ENCODE results near the gene C17orf107. TPM values are rescaled to one million over a fixed set of nuclear protein-coding genes. Genes with fewer than 3 reads are reported as not detected.

Gene C17orf107
- polyA plus RNA-seq, 1 donor from 2014 or later = 0.45 TPM

Other genes with a start within 250 kb of the C17orf107 start
- 15.9 and 24.7 TPM in 2 replicates for gene PELP1, start 195.4 kb upstream of the C17orf107 start, polyA plus RNA-seq
- 28.3 and 34.1 TPM in 2 replicates for gene ARRB2, start 188.9 kb upstream of the C17orf107 start, polyA plus RNA-seq
- 17.2 and 20.5 TPM in 2 replicates for gene MED11, start 168.1 kb upstream of the C17orf107 start, polyA plus RNA-seq
- gene ZMYND15, start 159.7 kb upstream of the C17orf107 start, polyA plus RNA-seq = not detected in 2 replicates
- gene CXCL16, start 159.6 kb upstream of the C17orf107 start, polyA plus RNA-seq = not detected in 2 replicates
- gene TM4SF5, start 127.7 kb upstream of the C17orf107 start, polyA plus RNA-seq = not detected in 2 replicates
- 1.6 TPM in 1 of 2 replicates, not detected in the other for gene VMO1, start 113.2 kb upstream of the C17orf107 start, polyA plus RNA-seq
- 2.6 TPM in 1 of 2 replicates, not detected in the other for gene GLTPD2, start 110.6 kb upstream of the C17orf107 start, polyA plus RNA-seq
- 175 and 194 TPM in 2 replicates for gene PSMB6, start 103.4 kb upstream of the C17orf107 start, polyA plus RNA-seq
- gene PLD2, start 92.4 kb upstream of the C17orf107 start, polyA plus RNA-seq = 2.0 and 3.9 TPM in 2 replicates
- 38.1 and 51.4 TPM in 2 replicates for gene MINK1, start 66.2 kb upstream of the C17orf107 start, polyA plus RNA-seq
- 0.25 TPM in 1 of 2 replicates, not detected in the other for gene CHRNE, start 3.6 kb downstream of the C17orf107 start, polyA plus RNA-seq
- gene GP1BA, start 32.7 kb downstream of the C17orf107 start, polyA plus RNA-seq = not detected in 2 replicates
- 140 and 172 TPM in 2 replicates for gene SLC25A11, start 40.5 kb downstream of the C17orf107 start, polyA plus RNA-seq
- 52.5 and 64.1 TPM in 2 replicates for gene RNF167, start 40.7 kb downstream of the C17orf107 start, polyA plus RNA-seq
- gene PFN1, start 49.0 kb downstream of the C17orf107 start, polyA plus RNA-seq = 145 and 230 TPM in 2 replicates
- gene ENO3, start 51.6 kb downstream of the C17orf107 start, polyA plus RNA-seq = 0.54 and 2.3 TPM in 2 replicates
- gene SPAG7, start 68.3 kb downstream of the C17orf107 start, polyA plus RNA-seq = 66.4 and 67.7 TPM in 2 replicates
- 3.7 and 7.3 TPM in 2 replicates for gene CAMTA2, start 88.1 kb downstream of the C17orf107 start, polyA plus RNA-seq
- gene INCA1, start 98.0 kb downstream of the C17orf107 start, polyA plus RNA-seq = 0.38 TPM in 1 of 2 replicates, not detected in the other
- gene KIF1C, start 98.4 kb downstream of the C17orf107 start, polyA plus RNA-seq = 7.7 and 8.3 TPM in 2 replicates
- not detected in 2 replicates for gene SLC52A1, start 135.9 kb downstream of the C17orf107 start, polyA plus RNA-seq
- gene ZFP3, start 178.9 kb downstream of the C17orf107 start, polyA plus RNA-seq = 0.05 and 0.20 TPM in 2 replicates
- gene ZNF232, start 212.3 kb downstream of the C17orf107 start, polyA plus RNA-seq = 31.8 and 32.5 TPM in 2 replicates
- not detected in 2 replicates for gene USP6, start 216.5 kb downstream of the C17orf107 start, polyA plus RNA-seq

All from neural cell (in vitro differentiated cells).